ENCODE results near the gene MIF4GD. TPM values are rescaled to one million over a fixed set of nuclear protein-coding genes. Genes with fewer than 3 reads are reported as not detected.
"Not testable (repeated sequence)": the region's sequence is repeated elsewhere in the genome, so short reads cannot be mapped to it uniquely, and the experiment has no call there.

Gene MIF4GD
- total RNA-seq, 2 donors from 2014 or later: 18.0 to 24.9 TPM

- no peak for TF ChIP-seq CTCF (IDR thresholded peaks at IDR 0.05)
- Histone ChIP-seq H3K4me1 (peaks cover 0 to 23% of the 10 kb centered on the region in 2 donors), H3K27ac (no peak overlapping the region)
Measured at GRCh38 chr17:75265614-75266315, 5.3 kb downstream of the MIF4GD start.

GRCh38 chr17:75263055-75263454, 8.0 kb downstream of the MIF4GD start:
- no peaks in the 10 kb centered on the region for H3K27me3 ChIP-seq
- no peak for TF ChIP-seq CTCF (IDR thresholded peaks at IDR 0.05)
- peaks cover 0 to 29% of the 10 kb centered on the region in 2 donors for H3K4me1 ChIP-seq
- H3K27ac ChIP-seq: no peak overlapping the region
- H3K36me3 ChIP-seq: peaks cover 45% of the 10 kb centered on the region
- H3K9me3 ChIP-seq: no peaks in the 10 kb centered on the region
- no peak overlapping the region for H3K4me3 ChIP-seq
- DNase-seq (ENCODE audit: low spot score): no peak

More at GRCh38 chr17:75265614-75266315, 5.3 kb downstream of the MIF4GD start:
- H3K4me3 ChIP-seq: no peak overlapping the region
- no peak for DNase-seq (ENCODE audit: low spot score)
- H3K9me3 ChIP-seq: no peaks in the 10 kb centered on the region
- H3K36me3 ChIP-seq: peaks cover 45% of the 10 kb centered on the region
- no peaks in the 10 kb centered on the region for H3K27me3 ChIP-seq

- peak overlapping the region; percentile 84 to 94 for H3K27ac ChIP-seq
- TF ChIP-seq CTCF (IDR thresholded peaks at IDR 0.05): no peak
- peaks cover 0 to 29% of the 10 kb centered on the region in 2 donors for H3K4me1 ChIP-seq
- no peaks in the 10 kb centered on the region for H3K9me3 ChIP-seq
- H3K27me3 ChIP-seq: no peaks in the 10 kb centered on the region
- H3K4me3 ChIP-seq: peak overlapping the region; percentile 91 to 93
- DNase-seq (ENCODE audit: low spot score): no peak
- H3K36me3 ChIP-seq: peaks cover 42% of the 10 kb centered on the region
Measured at GRCh38 chr17:75262112-75262606, 8.9 kb downstream of the MIF4GD start.

- Histone ChIP-seq H3K4me1 (peaks cover 0 to 29% of the 10 kb centered on the region in 2 donors), H3K36me3 (peaks cover 35% of the 10 kb centered on the region), H3K27ac (peak within 1 kb of the TSS; percentile 84 to 94), H3K9me3 (no peaks in the 10 kb centered on the region), H3K27me3 (no peaks in the 10 kb centered on the region), H3K4me3 (peak within 1 kb of the TSS; percentile 91 to 93)
- peak; percentile 94 for DNase-seq (ENCODE audit: low spot score)
- TF ChIP-seq CTCF (IDR thresholded peaks at IDR 0.05): peak in 1 of 2 donors; percentile 3
Measured at GRCh38 chr17:75261336-75262111, 9.5 kb downstream of the MIF4GD start, which contains the start of the genes GGA3 and MRPS7. Gene GGA3 (minus strand): TSS chr17:75261606. CDS start chr17:75261587, 19 bp downstream. Gene MRPS7 (plus strand): TSS chr17:75261879. CDS start chr17:75261901, 22 bp downstream.

GRCh38 chr17:75260641-75261335, 10.2 kb downstream of the MIF4GD start:
- Histone ChIP-seq H3K36me3 (peaks cover 28% of the 10 kb centered on the region), H3K9me3 (no peaks in the 10 kb centered on the region), H3K4me3 (peak overlapping the region; percentile 91 to 93), H3K27ac (peak overlapping the region; percentile 84 to 94), H3K27me3 (no peaks in the 10 kb centered on the region), H3K4me1 (peaks cover 0 to 29% of the 10 kb centered on the region in 2 donors)
- TF ChIP-seq CTCF (IDR thresholded peaks at IDR 0.05): peak in 1 of 2 donors; percentile 16
- DNase-seq (ENCODE audit: low spot score): no peak

- H3K36me3 ChIP-seq; DNase-seq (ENCODE audit: low spot score); H3K4me3 ChIP-seq; H3K27me3 ChIP-seq; H3K27ac ChIP-seq; H3K9me3 ChIP-seq: not testable (repeated sequence)
- peaks cover 0 to 19% of the 10 kb centered on the region in 2 donors for H3K4me1 ChIP-seq
Measured at GRCh38 chr17:75257228-75257627, 13.8 kb downstream of the MIF4GD start.

GRCh38 chr17:75255954-75256698, 14.9 kb downstream of the MIF4GD start:
- peak overlapping the region in 1 of 2 donors; percentile 51 for H3K27ac ChIP-seq

More at GRCh38 chr17:75255954-75256698, 14.9 kb downstream of the MIF4GD start:
- peaks cover 0 to 18% of the 10 kb centered on the region in 2 donors for H3K4me1 ChIP-seq
- H3K36me3 ChIP-seq; DNase-seq (ENCODE audit: low spot score); H3K4me3 ChIP-seq; H3K27me3 ChIP-seq; H3K9me3 ChIP-seq: not testable (repeated sequence)
